Left renal cortex interstitium (tissue), 4 donors: Measurements from ENCODE around the gene ETFDH. TPM values are rescaled to one million over a fixed set of nuclear protein-coding genes. Genes with fewer than 3 reads are reported as not detected.
"Not testable (repeated sequence)": the region's sequence is repeated elsewhere in the genome, so short reads cannot be mapped to it uniquely, and the experiment has no call there.

Experiments
- DNase-seq, 4 donors: peaks; one replicate each; pipeline ENCODE4 v3.0.0-alpha.2; 2013; ENCODE audit warnings: low read depth in 4 of 4, low spot score in 2 of 4, missing footprints in 1 of 4
- polyA plus RNA-seq, 4 donors: library from polyadenylated mRNA; unstranded; fragments of 120-200 nt; gene quantifications; one replicate each; pipeline ENCODE4 v1.2.1, GENCODE V29; 2013; ENCODE audit not compliant: insufficient read length in 4 of 4

The ETFDH gene
- 10 to 100 TPM; 23.2 to 40.8 (median 31.9) TPM for polyA plus RNA-seq

DNA sequence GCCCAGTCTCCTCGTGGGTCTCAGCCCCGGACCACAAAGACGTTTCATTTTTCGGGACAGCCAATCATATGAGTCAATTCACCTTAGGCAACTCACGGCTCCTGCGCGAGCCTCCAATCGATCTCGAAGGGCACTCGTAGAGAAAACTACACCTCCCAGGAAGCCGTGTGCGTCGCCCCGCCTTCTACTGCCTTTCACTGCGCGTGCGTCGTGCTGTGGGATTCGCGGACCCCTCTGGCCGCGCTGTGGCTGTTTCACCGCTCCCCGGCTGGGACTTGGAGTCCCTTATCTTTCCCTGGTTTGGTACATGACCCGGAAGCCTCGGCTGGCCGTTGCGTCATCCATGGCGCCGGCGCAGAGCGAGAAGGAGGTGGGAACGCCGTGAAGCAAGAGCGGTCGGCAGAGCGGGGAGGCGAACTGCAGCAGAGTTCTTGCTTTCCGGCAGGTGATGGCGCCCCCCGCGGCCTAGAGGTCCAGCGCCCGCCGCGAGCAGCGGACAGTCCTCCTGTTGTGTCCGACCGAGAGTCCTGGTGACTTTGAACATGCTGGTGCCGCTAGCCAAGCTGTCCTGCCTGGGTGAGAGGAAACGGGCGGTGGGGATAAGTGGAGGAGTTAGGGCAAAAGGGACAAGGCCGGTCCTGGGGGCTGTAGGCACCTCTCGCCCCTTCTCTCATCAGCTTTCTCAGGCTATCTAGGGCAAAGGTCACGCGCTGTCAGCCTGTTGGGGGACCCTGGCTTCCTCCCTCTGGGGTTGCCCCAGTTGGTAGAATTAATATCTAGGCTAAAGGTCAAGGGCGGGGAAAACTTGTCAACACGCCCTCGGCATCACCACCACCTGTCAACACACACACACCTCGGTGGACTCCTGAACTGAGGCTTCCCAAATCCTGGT lies at the start of gene ETFDH:
ETFDH (plus strand) TSS at position 382 of the 892 bp plus-strand sequence; CDS start at position 543, 161 bp downstream.
- peak; percentile 94 to 99 (median 98) for DNase-seq

DNA sequence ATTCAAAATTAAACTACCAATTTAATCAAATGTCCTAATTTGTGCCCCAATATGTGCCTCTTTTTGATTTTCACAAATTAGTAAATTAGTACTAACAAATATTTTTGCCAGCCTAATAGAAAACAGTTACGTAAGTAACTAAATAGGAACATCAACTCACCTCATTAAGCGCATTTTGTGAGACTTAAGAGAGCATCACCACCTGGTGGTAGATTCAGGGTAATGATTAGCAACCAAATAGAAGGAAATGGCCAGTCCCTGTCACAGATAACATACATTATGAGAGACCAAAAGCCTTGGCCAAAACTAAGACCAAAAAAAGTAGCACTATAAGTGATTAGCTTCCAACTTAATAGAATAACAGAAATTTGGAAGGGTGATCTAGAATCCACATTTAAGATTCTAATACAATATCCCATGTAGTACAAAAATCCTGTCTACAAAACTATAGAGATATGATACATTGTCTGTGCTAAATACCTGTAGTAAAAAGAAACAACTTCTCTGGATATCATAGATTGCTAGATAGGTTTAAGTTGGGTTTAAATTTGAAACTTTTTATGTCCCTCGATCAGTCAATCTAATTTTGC lies 47.1 kb upstream of the ETFDH start:
- DNase-seq: peak in 3 of 4 donors; percentile 9 to 23 (median 23)

DNA sequence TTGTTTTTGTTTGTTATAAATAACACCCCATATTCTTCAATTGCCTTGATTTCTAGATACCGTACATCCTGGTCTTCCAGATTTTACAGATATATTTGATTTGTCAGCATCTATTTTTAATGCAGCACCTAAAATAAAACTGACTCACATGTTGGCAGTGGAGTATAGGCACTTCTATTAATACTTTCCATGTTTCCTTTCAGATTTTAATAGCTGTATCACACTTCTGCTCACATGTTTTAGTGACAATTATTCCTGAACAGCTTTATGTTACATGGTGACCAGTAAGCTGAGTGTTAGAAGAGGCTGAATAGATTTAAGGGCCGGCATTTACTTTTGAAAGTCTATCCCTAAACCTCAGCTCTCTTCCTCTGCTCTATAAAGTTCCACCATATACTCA lies 46.6 kb upstream of the ETFDH start:
- no peak for DNase-seq

DNA sequence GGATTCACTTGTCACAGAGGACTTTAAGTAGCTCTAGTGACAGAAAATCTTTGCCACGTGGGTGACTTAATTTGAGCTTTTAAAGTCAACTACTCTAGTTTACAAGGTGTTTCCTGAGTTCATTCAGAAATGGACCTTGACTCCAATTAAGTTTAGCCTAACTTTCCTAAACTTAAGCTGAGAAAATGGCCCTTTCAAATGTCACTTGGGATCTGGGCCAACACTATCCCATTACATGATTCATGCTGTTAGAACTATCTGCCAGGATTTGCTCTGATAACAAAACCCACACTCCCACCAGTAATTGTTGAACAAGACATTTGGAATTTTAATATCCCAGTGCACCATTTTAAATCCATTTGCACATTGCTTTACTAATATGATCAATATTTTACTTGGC lies 41.2 kb upstream of the ETFDH start:
- no peak for DNase-seq

DNA sequence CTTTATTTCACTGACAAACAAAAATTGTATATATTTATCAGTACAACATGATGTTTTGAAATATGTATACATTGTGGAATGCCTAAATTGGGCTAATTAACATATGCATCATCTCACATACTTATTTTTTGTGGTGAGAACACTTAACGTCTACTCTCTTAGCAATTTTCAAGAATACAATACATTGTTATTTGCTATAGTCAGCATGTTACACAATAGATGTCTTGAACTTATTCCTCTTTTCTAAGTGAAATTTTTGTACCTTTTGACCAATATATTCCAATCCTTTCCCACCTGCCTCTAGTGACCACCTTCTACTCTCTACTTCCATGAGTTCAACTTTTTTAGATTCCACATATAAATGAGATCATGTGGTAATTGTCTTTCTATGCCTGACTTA lies 35.5 kb upstream of the ETFDH start:
- no peak for DNase-seq

DNA sequence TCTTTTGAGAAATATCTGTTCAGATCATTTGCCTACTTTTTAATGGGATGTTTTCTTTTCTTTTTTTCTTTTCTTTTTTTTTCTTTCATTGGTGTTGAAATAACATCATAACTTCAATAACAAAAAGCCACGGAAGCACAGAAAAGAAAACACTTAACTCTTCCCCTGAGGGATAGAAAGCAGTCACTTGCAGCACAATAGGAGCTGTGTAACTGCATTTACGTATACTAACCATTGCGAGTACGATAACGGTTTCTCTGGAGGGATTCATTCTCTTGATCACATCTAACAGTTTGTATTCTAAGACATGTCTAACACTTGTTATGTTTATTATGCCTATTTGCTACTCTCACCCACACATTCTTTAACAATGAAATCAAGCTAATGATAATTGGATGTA lies 27.7 kb upstream of the ETFDH start:
- DNase-seq: no peak

DNA sequence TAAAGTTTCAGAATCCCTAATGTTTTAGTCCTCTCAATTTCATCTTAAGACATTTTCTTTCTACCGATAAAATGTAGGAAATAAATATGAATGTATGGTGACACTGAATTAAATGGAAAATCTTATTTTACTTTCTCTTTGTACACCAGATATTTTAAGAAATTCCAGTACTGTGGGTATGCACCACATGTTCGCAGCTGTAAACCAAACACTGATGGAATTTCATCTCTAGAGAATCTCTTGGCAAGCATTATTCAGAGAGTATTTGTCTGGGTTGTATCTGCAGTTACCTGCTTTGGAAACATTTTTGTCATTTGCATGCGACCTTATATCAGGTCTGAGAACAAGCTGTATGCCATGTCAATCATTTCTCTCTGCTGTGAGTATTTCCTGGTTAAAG lies 27.3 kb upstream of the ETFDH start:
- DNase-seq: no peak

DNA sequence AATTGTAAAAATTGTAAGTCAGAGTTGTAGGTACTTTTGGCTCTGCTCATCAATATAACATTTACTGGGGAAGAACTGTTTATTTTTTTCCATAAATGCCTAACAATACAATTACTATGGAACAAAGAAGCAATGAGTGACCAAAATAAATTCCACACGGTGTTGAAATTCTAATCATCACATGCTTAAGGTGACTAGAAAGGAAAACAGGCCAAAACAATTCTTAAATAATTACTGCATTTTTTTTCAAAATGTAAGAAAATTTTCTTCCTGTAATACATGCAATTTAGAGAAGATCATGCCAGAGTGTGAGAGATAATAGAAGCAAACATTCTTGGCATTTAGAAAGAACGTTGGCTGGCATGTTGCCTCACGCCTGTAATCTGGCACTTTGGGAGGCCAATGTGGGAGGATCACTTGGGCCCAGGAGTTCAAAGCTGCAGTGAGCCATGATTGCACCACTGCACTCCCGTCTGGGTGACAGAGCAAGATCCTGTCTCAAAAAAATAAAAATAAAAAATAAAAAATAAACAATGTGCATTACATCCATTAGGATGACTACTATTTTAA lies 22.9 kb upstream of the ETFDH start:
- DNase-seq: no peak

DNA sequence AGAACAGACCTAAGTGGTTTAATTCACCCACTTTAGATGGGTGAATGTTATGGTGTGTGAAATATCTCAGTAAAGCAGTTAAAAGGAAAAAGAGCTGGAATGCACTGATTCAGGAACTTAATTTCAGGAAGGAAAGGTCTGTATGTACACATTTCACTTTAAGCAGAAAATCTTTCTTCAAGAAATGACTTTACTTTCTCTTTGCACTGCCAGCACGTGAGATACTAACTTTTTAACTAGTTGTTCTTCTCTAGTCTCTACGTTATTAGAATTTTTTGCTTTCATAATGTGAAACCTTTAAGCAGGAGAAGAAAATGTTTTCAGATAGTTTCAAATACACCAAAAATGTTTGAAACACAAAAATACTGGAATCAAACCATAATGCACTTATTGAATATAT lies 19.2 kb upstream of the ETFDH start:
- DNase-seq: no peak

DNA sequence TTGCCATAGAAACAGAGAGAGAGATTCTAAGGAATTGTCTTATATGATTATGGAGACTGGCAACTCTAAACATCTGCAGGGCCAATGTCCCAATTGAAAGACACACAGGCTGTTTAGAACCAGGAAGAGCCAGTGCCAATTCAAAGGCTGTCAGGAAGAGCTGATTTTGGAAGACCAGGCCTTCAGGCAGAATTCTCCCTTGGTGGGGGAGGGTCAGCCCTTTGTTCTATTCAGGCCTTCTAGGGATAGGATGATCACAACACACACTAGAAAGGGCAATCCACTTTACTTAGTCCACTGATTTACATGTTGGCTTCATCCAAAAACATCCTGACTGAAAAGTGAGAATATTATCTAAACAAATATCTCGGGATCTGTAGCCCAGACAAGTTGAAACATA lies 15.7 kb upstream of the ETFDH start:
- DNase-seq: no peak

DNA sequence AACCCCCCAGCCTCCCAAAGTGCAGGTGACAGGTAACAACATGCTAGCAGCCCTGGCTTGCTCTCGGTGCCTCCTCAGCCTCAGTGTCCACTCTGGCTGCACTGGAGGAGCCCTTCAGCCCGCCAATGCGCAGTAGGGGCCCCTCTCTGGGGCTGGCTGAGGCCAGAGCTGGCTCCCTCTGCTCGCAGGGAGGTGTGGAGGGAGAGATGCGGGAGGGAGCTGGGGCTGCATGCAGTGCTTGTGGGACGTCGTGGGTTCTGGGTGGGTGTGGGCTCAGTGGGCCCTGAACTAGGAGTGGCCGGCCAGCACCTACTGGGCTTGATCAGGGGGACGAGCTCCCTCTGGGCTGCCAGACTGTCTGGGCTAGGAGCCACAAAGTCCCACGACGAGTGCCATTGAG lies 14.8 kb upstream of the ETFDH start:
- no peak for DNase-seq

DNA sequence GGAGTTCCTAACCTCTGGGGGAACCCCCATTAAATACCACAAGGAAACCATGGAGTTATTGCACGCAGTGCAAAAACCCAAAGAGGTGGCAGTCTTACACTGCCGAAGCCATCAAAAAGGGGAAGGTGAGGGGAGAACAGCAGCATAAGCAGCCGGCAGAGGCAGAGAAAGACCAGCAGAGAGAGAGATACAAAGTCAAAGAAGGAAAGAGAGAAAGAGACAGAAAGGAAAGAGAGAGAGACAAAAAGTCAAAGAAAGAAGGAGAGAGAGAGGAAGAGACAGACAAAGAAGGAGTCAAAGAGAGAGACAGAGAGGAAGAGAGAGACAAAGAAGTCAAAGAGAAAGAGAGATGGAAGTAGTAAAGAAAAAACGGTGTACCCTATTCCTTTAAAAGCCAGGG lies 8.8 kb upstream of the ETFDH start:
- not testable (repeated sequence) for DNase-seq

DNA sequence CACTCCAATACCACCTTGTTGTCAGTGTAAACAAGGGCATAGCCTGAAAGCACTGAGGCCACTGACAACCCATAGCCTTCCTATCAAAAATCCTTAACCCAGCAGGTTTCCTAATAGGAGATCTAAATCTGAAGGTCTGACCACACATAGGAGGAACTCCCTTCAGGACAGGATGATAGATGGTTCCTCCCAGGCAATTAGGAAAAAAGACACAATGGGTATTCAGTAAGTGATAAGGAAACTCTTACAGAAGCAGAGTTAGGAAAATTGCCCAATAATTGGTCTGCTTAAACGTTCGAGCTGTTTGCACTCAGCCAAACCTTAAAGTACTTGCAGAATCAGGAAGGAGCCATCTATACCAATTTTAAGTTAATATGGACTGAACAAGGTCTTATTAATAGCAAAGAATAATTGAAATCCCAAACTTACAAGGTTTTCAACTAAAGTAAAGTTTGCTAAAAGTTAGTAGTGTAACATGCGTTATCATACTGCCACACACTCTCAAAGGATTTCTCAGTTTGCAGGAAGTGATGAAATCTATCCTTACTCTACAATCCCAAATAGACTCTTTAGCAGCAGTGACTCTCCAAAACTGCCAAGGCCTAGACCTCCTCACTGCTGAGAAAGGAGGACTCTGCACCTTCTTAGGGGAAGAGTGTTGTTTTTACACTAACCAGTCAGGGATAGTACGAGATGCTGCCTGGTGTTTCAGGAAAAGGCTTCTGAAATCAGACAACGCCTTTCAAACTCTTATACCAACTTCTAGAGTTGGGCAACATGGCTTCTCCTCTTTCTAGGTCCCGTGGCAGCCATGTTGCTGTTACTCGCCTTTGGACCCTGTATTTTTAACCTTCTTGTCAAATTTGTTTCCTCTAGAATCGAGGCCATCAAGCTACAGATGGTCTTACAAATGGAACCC lies 8.1 kb upstream of the ETFDH start:
- DNase-seq: not testable (repeated sequence)

DNA sequence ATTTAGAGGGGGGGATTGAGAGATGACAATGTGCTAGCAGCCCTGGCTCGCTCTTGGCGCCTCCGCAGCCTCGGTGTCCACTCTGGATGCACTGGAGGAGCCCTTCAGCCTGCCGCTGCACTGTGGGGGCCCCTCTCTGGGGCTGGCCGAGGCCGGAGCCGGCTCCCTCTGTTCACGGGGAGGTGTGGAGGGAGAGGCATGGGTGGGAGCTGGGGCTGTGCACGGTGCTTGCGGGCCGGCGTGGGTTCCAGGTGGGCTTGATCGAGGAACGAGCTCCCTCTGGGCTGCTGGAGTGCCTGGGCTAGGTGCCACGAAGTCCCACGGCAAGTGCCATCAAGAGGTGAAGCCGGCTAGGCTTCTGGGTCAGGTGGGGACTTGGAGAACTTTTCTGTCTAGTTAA lies 7.3 kb upstream of the ETFDH start:
- DNase-seq: no peak

DNA sequence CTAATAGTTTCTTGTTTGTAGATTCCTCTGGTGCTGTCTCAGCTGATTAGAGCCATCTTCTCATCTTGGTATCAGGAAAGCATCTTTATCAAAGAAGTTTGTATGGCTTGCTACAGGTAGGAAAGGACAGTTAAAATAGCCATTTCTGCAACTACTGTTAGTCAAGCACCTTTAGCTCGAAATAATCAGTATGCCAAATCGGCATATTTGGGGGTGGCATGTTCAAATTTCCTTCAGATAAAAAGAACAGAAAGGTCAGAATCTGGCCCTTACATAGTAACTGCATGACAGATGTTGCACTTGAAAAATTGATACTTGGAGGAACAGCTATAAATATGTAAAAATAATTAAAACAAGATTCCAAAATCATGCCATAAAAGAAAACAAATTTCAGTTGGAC lies 5.2 kb upstream of the ETFDH start:
- no peak for DNase-seq

DNA sequence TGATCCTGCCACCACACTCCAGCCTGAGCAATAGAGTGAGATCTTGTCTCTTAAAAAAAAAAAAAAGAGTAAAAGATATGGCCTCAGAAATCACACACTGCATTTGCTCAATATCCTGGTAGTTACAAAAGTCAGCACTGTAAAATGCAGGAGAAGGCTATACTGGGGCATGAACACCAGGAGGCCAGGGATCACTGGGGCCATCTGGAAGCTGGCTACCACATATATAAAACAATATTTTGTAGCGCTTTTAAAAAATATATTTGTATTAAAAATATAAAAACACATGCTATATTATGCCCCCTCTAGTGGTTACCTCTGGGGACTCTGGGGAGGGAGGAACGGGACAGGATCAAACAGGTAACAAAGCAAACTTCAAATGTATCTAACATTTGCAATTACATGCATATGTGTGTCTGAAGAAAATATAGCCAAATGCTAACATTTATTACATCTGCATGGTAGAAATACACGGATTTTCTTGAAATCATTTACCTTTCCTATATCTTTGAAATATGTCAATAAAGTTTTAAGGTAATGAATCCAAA lies 4.4 kb upstream of the ETFDH start:
- no peak for DNase-seq

DNA sequence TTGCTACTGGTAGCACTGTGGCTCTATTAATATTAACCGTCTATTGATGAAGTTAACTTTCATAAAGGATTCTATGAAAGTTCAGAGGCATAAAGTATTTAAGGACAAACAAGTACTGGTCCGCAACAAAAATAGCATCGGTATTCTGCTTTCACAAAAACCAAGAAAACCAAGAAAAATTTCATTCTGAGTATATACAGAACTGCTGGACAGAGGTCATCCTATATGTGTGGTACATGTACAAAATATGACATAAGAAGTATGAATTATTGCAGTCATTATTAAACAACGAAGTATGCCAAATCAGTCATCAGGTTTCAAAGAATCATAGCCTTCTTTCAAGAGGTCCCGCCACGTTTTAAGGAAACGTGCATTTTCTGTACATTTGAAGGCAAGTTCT lies 2.8 kb upstream of the ETFDH start:
- DNase-seq: no peak

DNA sequence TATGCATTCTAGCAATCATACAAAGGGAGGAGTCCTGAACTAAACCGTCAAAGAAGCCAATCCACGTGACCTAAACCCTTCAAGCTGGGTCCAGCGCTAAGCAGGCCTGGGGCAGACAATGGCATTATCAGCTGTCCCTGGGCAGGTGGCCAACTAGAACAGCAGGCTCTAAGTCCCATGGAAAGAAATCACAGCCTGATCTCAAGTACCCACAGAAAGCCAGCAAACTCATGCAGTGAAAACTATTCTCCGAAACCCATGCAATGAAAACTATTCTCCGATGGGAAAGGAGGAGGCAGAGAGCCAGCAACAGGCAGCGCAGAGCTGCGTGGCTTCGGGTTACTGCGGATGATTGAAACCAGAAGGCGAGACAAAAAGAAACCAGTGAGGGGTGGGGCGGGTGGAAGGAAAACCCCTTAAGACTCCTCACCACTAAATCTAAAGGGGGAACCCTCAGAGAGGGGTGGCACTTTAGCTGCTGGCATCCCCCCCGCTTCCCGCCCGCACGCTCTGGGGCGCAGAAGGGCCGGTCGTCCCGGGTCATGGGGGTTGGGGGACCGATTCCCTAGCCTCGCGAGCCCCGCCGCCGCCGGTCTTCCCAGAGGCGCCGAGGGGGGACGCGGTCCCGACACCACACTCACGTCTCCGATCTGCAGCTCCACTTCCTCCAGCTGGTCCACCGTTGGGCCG lies 976 bp upstream of the ETFDH start:
- peak; percentile 60 to 70 (median 64) for DNase-seq

DNA sequence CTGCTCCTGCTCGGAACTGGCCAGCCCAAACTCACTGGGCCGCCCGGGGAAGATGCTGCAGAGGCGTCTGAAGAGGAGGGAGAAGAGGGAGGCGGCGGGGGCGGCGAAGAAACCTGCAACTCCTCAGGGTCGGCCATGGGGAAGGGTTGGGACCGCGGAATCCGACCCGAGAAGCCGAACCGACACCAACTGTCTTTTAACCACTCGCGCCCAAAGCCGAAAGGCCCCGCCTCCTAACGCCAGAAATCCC lies 506 bp upstream of the ETFDH start, which contains the start of gene C4orf46:
C4orf46 (minus strand) TSS at position 223 of the 250 bp plus-strand sequence; CDS start at position 137, 86 bp downstream.
- peak in 1 of 4 donors; percentile 20 for DNase-seq

DNA sequence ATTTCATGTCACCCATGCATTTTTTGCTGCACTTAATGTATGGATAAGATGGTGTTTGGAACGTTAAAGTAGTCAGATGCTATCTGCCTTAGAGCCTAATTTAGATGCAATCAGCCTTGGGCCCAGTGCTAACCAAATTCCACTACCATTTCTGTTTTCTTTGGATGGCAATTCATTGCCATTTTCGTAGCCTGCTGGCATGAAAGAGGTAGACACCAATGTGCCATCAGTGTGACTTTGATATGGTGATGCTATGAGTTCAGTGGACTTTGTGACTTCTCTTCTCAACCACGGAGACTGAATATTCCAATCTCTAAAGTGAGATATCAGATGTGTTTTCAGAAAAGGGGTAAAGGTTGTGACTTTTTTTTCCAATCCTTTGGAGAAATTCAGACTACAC lies 1.5 kb downstream of the ETFDH start:
- DNase-seq: no peak
